ENCODE results near the gene HTR6.

- TF ChIP-seq CTCF (IDR thresholded peaks at IDR 0.05): no peak
- TF ChIP-seq POLR2AphosphoS5 (IDR thresholded peaks at IDR 0.05): no peak
- TF ChIP-seq EP300 (IDR thresholded peaks at IDR 0.05): no peak
- TF ChIP-seq POLR2A (IDR thresholded peaks at IDR 0.05): no peak
Observed at GRCh38 chr1:19730232-19730631, 65.6 kb downstream of the HTR6 start.

All from suprapubic skin (tissue), 4 donors.